GM12874 (cell line): ENCODE results near the gene TGM1.

ENCODE experiments used
- TF ChIP-seq, protein P1 (sequence below): IDR thresholded peaks from 2 replicates; pipeline ENCODE4 v1.5.1; 2011; ENCODE audit warnings: low read depth, mild to moderate bottlenecking, control low read depth, low read length, moderate library complexity; ENCODE audit not compliant: insufficient read depth

TGM1 gene

DNA sequence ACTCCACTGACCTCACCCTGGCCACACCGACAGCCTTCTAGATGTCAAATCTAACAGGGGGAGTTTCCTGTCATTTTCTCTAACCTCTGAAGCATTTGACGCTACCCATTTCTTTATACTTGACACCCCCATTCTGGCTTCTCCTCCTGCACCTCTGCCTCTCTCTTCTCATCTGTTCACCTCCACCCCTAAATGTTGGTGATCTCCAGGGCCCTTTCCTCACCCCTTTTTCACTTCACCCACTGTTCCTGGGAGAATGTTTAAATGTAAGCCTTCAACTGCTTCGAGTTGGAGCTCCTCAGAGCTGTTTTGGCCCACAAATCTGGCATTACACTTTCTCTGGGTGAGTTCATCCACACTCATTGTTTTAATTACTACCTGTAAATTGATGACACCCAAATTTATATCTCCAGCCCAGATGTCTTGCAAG, 8.9 kb upstream of the TGM1 start:
- TF ChIP-seq, protein P1, sequence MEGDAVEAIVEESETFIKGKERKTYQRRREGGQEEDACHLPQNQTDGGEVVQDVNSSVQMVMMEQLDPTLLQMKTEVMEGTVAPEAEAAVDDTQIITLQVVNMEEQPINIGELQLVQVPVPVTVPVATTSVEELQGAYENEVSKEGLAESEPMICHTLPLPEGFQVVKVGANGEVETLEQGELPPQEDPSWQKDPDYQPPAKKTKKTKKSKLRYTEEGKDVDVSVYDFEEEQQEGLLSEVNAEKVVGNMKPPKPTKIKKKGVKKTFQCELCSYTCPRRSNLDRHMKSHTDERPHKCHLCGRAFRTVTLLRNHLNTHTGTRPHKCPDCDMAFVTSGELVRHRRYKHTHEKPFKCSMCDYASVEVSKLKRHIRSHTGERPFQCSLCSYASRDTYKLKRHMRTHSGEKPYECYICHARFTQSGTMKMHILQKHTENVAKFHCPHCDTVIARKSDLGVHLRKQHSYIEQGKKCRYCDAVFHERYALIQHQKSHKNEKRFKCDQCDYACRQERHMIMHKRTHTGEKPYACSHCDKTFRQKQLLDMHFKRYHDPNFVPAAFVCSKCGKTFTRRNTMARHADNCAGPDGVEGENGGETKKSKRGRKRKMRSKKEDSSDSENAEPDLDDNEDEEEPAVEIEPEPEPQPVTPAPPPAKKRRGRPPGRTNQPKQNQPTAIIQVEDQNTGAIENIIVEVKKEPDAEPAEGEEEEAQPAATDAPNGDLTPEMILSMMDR, result no peak

DNA sequence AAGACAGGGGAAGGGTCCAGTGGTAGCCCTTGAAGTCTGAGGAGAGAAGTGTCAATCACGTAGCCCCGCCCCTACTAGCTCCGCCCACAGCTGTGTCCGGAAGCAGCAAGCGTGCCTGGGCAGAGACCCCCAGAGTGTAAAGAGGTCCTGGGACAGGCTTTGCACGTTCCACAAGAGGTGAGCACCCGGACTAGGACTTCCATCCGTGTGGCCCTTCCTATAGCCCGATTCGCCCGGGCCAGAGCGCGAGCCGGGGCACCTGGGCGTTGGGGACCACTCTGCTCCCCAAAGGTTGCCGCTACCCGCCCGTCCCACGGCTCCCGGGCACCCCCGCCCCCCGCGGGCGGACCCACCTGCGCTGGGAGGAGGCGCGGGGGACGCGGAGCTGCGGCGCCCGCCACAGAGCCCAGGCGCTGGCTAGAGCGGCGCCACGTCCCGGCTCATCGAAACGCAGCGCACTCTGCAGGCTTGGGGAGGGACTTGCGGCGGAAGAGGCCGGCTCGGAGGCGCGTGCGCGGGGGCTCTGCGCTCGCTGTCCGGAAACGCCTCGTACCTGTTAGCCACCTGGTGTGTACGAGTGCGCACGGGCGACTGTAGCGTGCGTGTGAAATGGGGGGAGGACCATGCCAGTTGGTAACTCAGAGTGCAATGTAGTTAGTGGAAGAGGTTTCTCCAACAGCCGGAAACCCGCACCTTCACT, 8.3 kb upstream of the TGM1 start, which contains the start of gene RABGGTA:
TSS of gene RABGGTA (minus strand) at position 464 of the 700 bp plus-strand sequence. CDS start 482 bp downstream, outside the sequence.
- TF ChIP-seq, protein P1, result peak; percentile 92

DNA sequence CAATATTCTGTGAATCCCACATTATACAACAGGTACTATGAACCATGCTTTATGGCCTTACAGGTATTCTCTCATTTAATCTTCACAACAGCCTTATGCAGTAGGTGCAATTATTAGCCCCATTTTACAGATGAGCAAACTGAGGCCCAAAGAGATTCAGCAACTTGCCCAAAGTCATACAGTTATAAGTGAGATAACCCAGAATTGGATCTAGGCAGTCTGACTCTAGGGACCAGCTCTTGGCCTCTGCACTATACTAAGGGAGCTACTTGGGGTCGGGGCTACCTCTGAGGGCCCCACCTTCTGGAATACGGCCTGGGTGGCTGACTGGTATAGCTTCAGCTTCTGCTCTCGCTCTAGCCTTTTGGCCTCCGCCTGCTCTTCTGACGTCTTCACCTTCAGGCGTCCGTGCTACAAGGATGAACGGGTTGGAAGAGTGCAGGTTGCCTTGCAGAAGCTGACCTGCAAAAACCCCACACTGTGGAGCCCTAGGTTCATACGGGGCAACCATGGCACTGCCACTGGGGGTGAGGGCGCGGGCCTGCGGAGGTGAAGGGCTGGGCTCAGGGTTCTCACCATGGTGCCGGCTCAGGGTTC, 7.7 kb upstream of the TGM1 start:
- TF ChIP-seq, protein P1, result no peak

DNA sequence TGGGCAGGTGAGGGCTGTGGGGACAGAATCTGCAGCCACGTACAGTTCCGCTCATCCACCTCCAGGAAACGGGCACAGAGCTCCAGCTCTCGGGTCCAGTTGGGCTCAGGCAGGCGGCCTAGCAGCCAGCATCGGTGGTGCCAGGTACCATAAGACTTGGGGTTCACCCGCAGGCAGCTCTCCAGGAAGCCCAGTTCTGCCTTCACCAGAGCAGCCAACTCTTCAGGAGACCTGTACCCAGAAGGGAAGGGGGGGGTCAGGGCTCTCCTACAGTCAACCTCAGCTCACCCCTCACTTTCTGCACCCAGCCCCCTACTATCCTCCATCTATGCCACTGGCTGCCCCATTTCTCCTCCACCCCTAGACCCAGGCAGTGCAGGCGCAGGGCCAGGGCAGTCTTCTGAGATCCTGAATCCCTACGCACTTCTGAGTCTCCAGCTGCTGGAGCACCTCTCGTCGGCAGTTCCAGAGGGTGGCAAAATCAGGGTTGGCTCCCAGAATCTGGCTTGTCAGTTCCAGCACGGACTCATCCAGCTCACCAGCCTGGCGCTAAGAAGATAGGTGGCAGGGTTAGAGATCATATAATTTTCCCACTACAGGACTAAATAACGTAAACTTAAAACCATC, 7.0 kb upstream of the TGM1 start:
- TF ChIP-seq, protein P1, result no peak

DNA sequence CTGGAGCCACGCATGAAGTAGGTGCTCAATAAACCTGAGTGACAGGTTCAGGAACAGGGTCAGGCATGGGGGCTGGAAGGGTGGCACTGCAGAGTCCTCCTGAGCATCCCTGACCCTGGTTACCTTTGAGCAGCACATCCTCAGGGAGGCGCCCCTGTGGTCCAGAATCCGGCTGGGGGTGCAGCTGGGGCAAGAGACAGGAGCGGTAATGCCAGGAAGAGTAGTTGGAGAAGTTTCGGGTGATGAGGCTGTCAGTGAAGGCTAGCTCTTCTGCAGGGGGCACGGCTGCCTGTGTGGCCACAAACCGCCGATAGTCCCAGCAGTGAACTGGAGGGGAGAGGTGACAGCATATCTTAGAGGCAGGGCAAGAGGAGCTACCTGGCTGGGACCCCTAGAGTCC, 6.4 kb upstream of the TGM1 start:
- TF ChIP-seq, protein P1, result no peak

DNA sequence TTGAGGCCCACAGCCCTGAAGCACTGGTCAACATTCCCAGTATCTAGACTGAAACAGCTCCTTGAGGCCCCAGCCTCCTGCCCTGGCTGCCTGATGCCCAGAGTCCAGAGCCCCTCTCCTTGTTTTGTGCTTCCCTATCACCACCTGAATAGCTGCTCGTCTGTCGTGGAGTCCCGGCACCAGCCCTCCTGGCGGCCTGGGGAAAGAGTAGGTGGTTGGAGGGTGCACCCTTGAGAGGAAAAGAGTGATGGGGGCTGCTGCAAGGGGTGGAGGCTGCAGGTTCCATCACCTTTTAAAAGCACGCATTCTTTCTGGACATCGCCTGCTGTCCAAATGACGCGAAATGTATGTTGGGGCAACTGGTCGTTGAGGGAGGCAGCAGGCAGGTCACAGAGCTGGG, 5.2 kb upstream of the TGM1 start:
- TF ChIP-seq, protein P1, result no peak

DNA sequence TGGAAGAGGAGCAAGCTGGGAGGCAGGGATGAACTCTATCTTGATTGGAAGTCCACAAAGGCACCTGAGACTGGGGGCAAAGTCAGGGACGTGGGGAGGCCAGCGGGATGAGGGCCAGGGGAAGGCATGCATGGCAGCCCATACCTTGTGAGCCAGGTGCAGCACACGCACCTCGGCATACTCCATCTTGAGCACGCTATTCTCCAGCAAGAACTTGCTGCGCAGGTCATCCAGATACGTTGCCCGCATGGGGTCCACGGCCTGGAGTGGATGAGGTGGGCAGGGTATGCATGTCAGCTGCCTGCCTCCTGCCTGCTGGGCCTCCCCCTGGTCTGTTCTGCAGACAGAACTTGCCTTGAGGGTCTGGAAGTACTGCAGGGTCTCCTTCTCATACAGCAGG, 4.5 kb upstream of the TGM1 start:
- TF ChIP-seq, protein P1, result no peak
